Measurements from ENCODE around the gene ROBO4.

ROBO4 gene

DNA sequence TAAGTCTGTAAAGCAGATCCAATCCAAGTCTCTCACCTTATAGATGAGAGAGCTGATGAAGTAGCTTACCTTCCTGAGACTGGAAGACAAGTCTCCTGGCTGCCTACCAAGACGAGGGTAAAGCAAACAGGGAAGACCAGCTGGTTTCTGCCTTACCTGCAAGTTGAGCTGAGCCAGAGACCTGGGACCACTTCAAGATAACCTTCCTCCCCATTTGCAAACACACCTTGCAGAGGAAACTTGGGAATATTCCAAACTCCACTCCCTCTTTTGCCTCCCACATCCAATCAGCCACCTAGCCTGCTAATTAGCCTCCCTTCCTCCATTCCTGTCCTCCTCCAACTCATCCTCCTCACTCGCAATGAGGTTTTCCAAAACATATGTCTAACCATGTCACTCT, 55.8 kb downstream of the ROBO4 start:
- no peak for DNase-seq (ENCODE audit: low read depth in 2 of 2)

DNA sequence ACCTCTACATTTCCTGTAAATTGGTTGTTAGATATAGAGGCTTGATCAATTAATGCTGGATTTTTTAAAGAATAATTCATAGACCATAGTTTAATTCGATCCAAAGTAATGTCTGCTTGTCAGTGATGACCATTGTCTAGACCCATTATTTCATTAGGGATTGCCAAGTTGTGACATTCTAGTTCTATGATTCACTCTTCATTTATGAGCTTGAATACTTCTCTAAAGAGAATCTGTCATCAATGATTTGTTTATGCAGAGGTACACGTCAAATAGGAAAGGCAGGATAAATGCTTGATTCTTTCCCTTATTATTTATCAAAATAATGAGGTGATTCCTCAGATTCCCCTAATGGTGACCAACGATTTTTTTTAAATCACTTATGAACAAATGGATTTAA, 56.5 kb downstream of the ROBO4 start:
- DNase-seq (ENCODE audit: low read depth in 2 of 2) = no peak

- no peak for DNase-seq (ENCODE audit: low read depth in 2 of 2)
Measured at GRCh38 chr11:124840666-124841065, 57.0 kb downstream of the ROBO4 start.

DNA sequence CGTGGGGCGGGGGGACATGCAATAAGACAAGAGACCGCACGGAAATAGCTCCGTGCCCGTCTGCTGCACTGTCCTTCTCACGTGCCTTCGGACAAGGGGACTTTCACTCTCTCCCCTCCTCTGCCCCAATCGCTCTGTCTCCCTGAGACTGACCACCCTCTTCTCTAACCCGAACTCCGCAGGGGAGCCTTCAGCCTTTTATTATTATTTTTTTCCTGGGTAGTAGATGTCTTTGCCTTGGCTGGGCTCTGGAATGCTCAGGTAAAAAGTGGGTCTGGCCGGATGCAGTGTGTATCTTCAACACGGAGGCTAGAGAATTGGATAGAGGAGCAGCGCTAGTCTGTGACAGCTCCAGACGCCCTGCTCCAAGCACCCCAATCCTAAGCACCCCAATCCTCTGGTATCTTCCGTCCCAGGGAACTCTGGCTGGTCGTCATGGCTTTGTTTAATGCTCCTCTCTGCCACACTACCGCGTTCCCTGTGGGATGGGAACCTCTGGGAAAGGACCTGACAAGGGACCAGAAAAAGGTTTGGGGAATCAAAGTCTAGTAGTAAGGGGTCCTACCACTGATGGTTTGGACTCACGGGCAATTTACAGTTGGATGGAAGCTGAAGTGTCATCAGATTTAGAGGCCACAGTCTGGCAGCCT, 57.6 kb downstream of the ROBO4 start:
- no peak for DNase-seq (ENCODE audit: low read depth in 2 of 2)

- DNase-seq (ENCODE audit: low read depth in 2 of 2) = no peak
Measured at GRCh38 chr11:124839128-124839971, 58.3 kb downstream of the ROBO4 start.

DNA sequence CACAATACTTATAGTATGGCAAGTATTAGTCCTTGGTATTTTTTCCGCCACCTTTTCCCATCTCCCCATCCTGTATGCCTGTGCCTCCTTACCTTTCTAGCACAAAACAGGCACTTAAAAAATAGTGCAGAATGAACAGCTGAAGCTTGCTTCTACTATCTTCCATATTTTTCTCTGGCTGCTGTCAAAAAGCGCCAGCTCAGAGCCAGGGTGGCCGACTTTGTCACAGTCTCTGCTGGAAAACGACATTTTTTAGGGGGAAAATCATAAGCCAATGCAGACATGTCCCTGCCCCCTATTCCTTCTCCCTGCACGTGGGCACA, 58.9 kb downstream of the ROBO4 start:
- no peak for DNase-seq (ENCODE audit: low read depth in 2 of 2)

- no peak for DNase-seq (ENCODE audit: low read depth in 2 of 2)
Measured at GRCh38 chr11:124837491-124837856, 60.2 kb downstream of the ROBO4 start.

GRCh38 chr11:124835918-124836317, 61.7 kb downstream of the ROBO4 start:
- no peak for DNase-seq (ENCODE audit: low read depth in 2 of 2)

DNA sequence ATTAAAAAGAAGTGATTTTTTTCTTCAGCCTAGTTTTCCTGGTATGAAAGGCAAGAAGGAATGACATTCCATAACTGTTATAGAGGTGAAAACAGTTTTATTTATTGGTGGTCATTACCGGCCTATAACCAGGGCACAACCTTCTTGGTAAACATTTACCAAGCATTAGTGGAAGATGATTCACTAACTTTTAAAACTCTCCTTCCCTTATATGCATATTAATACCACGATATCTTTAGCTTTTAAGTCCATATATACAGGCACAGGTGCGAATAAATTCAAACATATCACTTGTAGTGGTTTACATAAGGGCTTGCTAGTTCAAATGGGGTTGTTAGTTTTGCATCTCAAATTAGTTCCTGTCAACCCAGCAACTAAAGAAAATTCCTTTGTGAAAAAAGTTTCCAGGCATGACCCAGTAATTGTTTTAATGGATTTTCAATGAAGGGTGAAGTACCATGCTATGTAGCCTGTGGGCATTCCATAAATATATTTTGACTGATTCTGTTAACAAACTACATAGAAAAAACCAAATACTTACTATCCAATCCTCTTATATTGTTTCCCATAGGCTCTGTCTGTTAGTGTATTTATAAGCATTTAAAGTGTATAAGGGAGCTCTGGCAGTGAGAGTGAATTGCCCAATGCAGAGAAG, 63.0 kb downstream of the ROBO4 start:
- no peak for DNase-seq (ENCODE audit: low read depth in 2 of 2)
